RWPE1 (cell line): ENCODE data around the gene SFXN5.

Experiments used
- CTCF ChIA-PET: fragments of 350-600 bp; sonication (Branson Sonifier 250); formaldehyde crosslinking; extraction: SDS; loops from one replicate; lab custom pipeline; 2021; lab: Yijun Ruan, JAX
- POLR2A ChIA-PET: fragments of 400-600 bp; formaldehyde crosslinking; extraction: SDS; loops from one replicate; lab custom pipeline; 2020; ENCODE audit warnings: antibody characterized with exemption; ENCODE audit not compliant: low non-redundant PET; lab: Yijun Ruan, JAX
- DNase-seq: peaks from one replicate; pipeline ENCODE4 v3.0.0; 2012; ENCODE audit warnings: low spot score
- H3K27ac ChIP-seq: fragments of 450-650 bp; 2 replicates; pipeline ENCODE4 v1.5.1; 2017
- CTCF ChIP-seq: fragments of 450-650 bp; conservative IDR thresholded peaks from 2 replicates; pipeline ENCODE4 v1.5.1; 2017; ENCODE audit warnings: low read depth, mild to moderate bottlenecking

SFXN5 gene

GRCh38 chr2:72947952-72948830, 123.3 kb downstream of the SFXN5 start:
- ChIA-PET CTCF (interaction anchor here (0.6 to 1.3 kb wide), 3 partner anchors 8 to 229 kb away, joined by 3 read pairs; no protein-coding TSS in a partner anchor), POLR2A (no interaction called here)
- no peak overlapping the region for H3K27ac ChIP-seq
- DNase-seq: no peak
- no peak for TF ChIP-seq CTCF

GRCh38 chr2:72946466-72946865, 125.0 kb downstream of the SFXN5 start:
- no peak overlapping the region for H3K27ac ChIP-seq
- POLR2A ChIA-PET: no interaction called here
- CTCF ChIA-PET: no interaction called here
- TF ChIP-seq CTCF: no peak
- DNase-seq: no peak

- TF ChIP-seq CTCF: no peak
- no peak overlapping the region for H3K27ac ChIP-seq
- POLR2A ChIA-PET: no interaction called here
- CTCF ChIA-PET: no interaction called here
- no peak for DNase-seq
Observed at GRCh38 chr2:72945450-72946019, 126.0 kb downstream of the SFXN5 start.

GRCh38 chr2:72944804-72945449, 126.6 kb downstream of the SFXN5 start:
- no peak for TF ChIP-seq CTCF
- H3K27ac ChIP-seq: no peak overlapping the region
- ChIA-PET CTCF (interaction anchor here (0.6 kb wide), 1 partner anchor 872 kb away, joined by 3 read pairs; no protein-coding TSS in a partner anchor), POLR2A (no interaction called here)
- no peak for DNase-seq

- TF ChIP-seq CTCF: no peak
- ChIA-PET POLR2A (no interaction called here), CTCF (no interaction called here)
- H3K27ac ChIP-seq: no peak overlapping the region
- DNase-seq: no peak
Observed at GRCh38 chr2:72943540-72944395, 127.7 kb downstream of the SFXN5 start.

- H3K27ac ChIP-seq: no peak overlapping the region
- POLR2A ChIA-PET: no interaction called here
- no peak for DNase-seq
- CTCF ChIA-PET: interaction anchor here (0.6 to 1.5 kb wide), 2 partner anchors 31 to 49 kb away, joined by 4 to 5 read pairs; no protein-coding TSS in a partner anchor
- no peak for TF ChIP-seq CTCF
Observed at GRCh38 chr2:72942881-72943418, 128.6 kb downstream of the SFXN5 start.
